Heart right ventricle (tissue), 16 donors: ENCODE measurements around the gene LDB2. TPM values are rescaled to one million over a fixed set of nuclear protein-coding genes. Genes with fewer than 3 reads are reported as not detected.
A peak's percentile ranks its signal among the peaks of the same experiment; 100 is the strongest.

Experiments
- ATAC-seq, 8 donors: fragments of 200-7000 bp; cut with Tn5 transposase; one replicate each; pipeline ENCODE4 v1.9.1; 2020; ENCODE audit warnings: mild to moderate bottlenecking in 8 of 8, moderate library complexity in 8 of 8, moderate number of reproducible peaks in 1 of 8
- DNase-seq, 2 donors: peaks; one replicate each; pipeline ENCODE4 v3.0.0-alpha.2; 2020
- H3K27ac ChIP-seq, 10 donors: fragments of 200-600 bp; sonication (generic) in 2 of 10; one replicate each; pipeline versions ENCODE4 v1.5.0 to v1.8.0; 2020 to 2022; ENCODE audit warnings: mild to moderate bottlenecking in 3 of 10
- H3K27me3 ChIP-seq, 7 donors: fragments of 200-600 bp; one replicate each; pipeline ENCODE4 v1.8.0; 2021 to 2022; ENCODE audit warnings: mild to moderate bottlenecking in 2 of 7
- H3K36me3 ChIP-seq, 9 donors: fragments of 200-600 bp; sonication (generic) in 1 of 9; one replicate each; pipeline versions ENCODE4 v1.5.0 to v1.8.0; 2020 to 2022; ENCODE audit warnings: mild to moderate bottlenecking in 2 of 9
- H3K4me1 ChIP-seq, 9 donors: fragments of 200-600 bp; sonication (generic) in 1 of 9; one replicate each; pipeline versions ENCODE4 v1.5.0 to v1.8.0; 2020 to 2022; ENCODE audit warnings: mild to moderate bottlenecking in 4 of 9
- H3K4me3 ChIP-seq, 10 donors: fragments of 200-600 bp; sonication (generic) in 2 of 10; one replicate each; pipeline versions ENCODE4 v1.5.0 to v1.8.0; 2020 to 2022; ENCODE audit warnings: mild to moderate bottlenecking in 7 of 10, moderate library complexity in 2 of 10
- H3K9me3 ChIP-seq, 11 donors: fragments of 200-600 bp in 10 of 11; sonication (generic) in 2 of 11; one replicate each; pipeline versions ENCODE4 v1.5.0 to v1.8.0; 2013 to 2022; ENCODE audit warnings: mild to moderate bottlenecking in 2 of 11, control low read depth in 1 of 11, moderate library complexity in 1 of 11
- CTCF ChIP-seq, 9 donors: fragments of 200-600 bp; sonication (generic) in 2 of 9; IDR thresholded peaks; one replicate each; pipeline versions ENCODE4 v1.5.0 to v1.8.0; 2021 to 2022; ENCODE audit warnings: antibody characterized with exemption in 9 of 9, mild to moderate bottlenecking in 5 of 9, moderate library complexity in 1 of 9
- WGBS, 2 donors: extraction: QIAGEN DNeasy Blood & Tissue Kit; methylation state at CpG; one replicate each; pipeline ENCODE4 v1.1.7; 2013; ENCODE audit warnings: inconsistent platforms in 1 of 2; 5-methylcytosine and 5-hydroxymethylcytosine counted together
- intact Hi-C, 10 donors: fragments of 100-400 bp; cut with DNase I; formaldehyde crosslinking; loops; one replicate each; pipeline versions ENCODE4 v1.11.1 to v1.14.2; 2022
- polyA plus RNA-seq, 2 donors: library from polyadenylated mRNA; stranded (reverse); fragments of 200-250 nt; gene quantifications; one replicate each; pipeline ENCODE4 v1.2.3, GENCODE V29; 2013
- total RNA-seq, 10 donors: library from RNA; stranded (reverse); fragmentation: NEBNext Ultra II Directional in 3 of 10; extraction: Animal tissue kit (Norgen Biotek cat#: 25700) in 3 of 10; gene quantifications; one replicate each; pipeline versions ENCODE4 v1.2.1 to v1.2.4, GENCODE V29; 2021 to 2023
- donor health status: Arrhythmogenic right ventricular cardiomyopathy.
- donor health status: ischemic (EF 13 %, LVEDD 7.1; RV severe dilation, severe dysfunction).
- donor health status: healthy with polysubstance abuse.
- donor health status: DM: no; HTN: yes; CAD: no.
- donor health status: DM: no; HTN: no; CAD: no.
- donor health status: ischemic (EF 25% LVEDD 6.9; RV normal size, moderate dysfunction).
- donor health status: ischemic (EF 25% LVEDD 5.7; RV mildly dilated, moderate dysfunction).
- donor health status: healthy.
- donor health status: DM: yes; HTN: yes; CAD: no.
- donor health status: Ischemic cardiomyopathy.
- donor health status: ischemic (EF 35%, LVEDD 5.7; RV mildly dilated, moderate dysfunction).
- donor health status: nonischemic (EF 11% LVEDD 7.7; RV severe dilation, severe dysfunction).
- donor health status: DM: yes; HTN: yes; CAD: no.
- donor health status: PGD.
- donor health status: ischemic (EF 29% LVEDD 5.4; RV normal size, mild dysfunction).
- donor health status: nonischemic (EF 23%, LVEDD 6.1; RV moderate dilation, normal function).

The LDB2 gene
- total and polyA plus RNA-seq, 12 donors: 14.5 to 43.3 (median 23.5) TPM

DNA sequence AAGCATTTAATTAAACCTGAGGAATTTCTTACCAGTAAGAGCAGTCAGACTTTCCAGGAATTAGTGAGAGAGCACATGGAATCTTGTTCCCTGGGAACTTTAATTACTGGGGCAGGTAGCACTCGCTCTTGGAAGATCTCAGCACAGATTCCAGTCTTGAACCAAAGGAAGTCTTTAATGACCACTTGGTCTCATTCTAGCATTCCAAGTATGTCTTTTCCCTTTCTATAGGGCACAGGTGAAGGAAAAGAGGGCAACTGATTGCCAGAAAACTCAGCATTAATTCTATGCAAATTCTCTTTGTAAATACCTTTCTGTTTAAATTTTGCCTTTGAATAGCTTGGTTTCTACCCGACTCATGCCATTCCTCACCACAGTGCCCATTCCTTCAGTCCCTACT, 236.6 kb downstream of the LDB2 start:
- 90 to 97% methylated on average over 2 of the region's 2 CpGs for WGBS, 2 donors
- H3K4me3 ChIP-seq: no peak overlapping the region
- no peak for ATAC-seq
- H3K27ac ChIP-seq: no peak overlapping the region
- DNase-seq: no peak
- peaks cover 0 to 19% (median 0%) of the 10 kb centered on the region in 9 donors for H3K36me3 ChIP-seq
- peaks cover 0 to 5% (median 0%) of the 10 kb centered on the region in 9 donors for H3K4me1 ChIP-seq
- intact Hi-C loops: no loop called here
- peaks cover 0 to 12% (median 0%) of the 10 kb centered on the region in 11 donors for H3K9me3 ChIP-seq
- no peak for TF ChIP-seq CTCF (IDR thresholded peaks at IDR 0.05)
- no peaks in the 10 kb centered on the region for H3K27me3 ChIP-seq

DNA sequence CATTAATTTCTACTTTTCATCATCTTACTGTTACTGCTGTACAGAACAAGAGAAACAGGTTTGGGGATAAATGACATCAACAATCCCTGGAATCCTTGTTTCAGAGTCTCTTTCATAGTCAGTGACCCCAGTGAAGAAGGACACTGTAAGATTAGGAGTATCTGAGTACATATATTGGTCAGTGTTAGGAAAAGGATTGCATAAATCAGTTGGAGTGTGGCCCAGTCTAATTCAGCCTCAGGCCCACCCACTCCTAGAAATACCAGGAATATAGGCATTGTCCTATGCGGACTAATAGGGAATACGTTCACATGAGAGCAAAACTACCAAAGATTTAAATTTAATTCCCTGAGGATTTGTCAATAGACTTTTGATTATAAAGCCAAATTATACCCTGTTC, 237.8 kb downstream of the LDB2 start:
- Histone ChIP-seq H3K36me3 (peaks cover 0 to 7% (median 0%) of the 10 kb centered on the region in 9 donors), H3K4me1 (peaks cover 0 to 5% (median 0%) of the 10 kb centered on the region in 9 donors), H3K27ac (no peak overlapping the region), H3K9me3 (peaks cover 0 to 12% (median 0%) of the 10 kb centered on the region in 11 donors), H3K4me3 (no peak overlapping the region), H3K27me3 (no peaks in the 10 kb centered on the region)
- DNase-seq (no peak), ATAC-seq (no peak)
- WGBS, 2 donors: 95 to 97% methylated on average over 2 of the region's 2 CpGs
- intact Hi-C loops: no loop called here
- TF ChIP-seq CTCF (IDR thresholded peaks at IDR 0.05): no peak

- H3K4me1 ChIP-seq: peaks cover 0 to 9% (median 0%) of the 10 kb centered on the region in 9 donors
- intact Hi-C loops: no loop called here
- no peaks in the 10 kb centered on the region for H3K27me3 ChIP-seq
- WGBS, 2 donors: 90 to 94% methylated on average over 3 of the region's 3 CpGs
- ATAC-seq: no peak
- no peak for DNase-seq
- TF ChIP-seq CTCF (IDR thresholded peaks at IDR 0.05): no peak
- no peak overlapping the region for H3K27ac ChIP-seq
- peaks cover 0 to 12% (median 0%) of the 10 kb centered on the region in 11 donors for H3K9me3 ChIP-seq
- H3K4me3 ChIP-seq: no peak overlapping the region
- H3K36me3 ChIP-seq: peaks cover 0 to 5% (median 0%) of the 10 kb centered on the region in 9 donors
These were observed 238.8 kb downstream of the LDB2 start for GRCh38 chr4:16659694-16660093.

GRCh38 chr4:16659079-16659478, 239.4 kb downstream of the LDB2 start:
- ATAC-seq: peak in 5 of 8 donors; percentile 14 to 70 (median 50)
- DNase-seq: no peak
- H3K9me3 ChIP-seq: peaks cover 0 to 12% (median 0%) of the 10 kb centered on the region in 11 donors
- peaks cover 0 to 5% (median 0%) of the 10 kb centered on the region in 9 donors for H3K36me3 ChIP-seq
- no peaks in the 10 kb centered on the region for H3K27me3 ChIP-seq
- no peak for TF ChIP-seq CTCF (IDR thresholded peaks at IDR 0.05)
- peaks cover 0 to 15% (median 4%) of the 10 kb centered on the region in 9 donors for H3K4me1 ChIP-seq
- no peak overlapping the region for H3K4me3 ChIP-seq
- 75 to 80% methylated on average over 6 of the region's 6 CpGs for WGBS, 2 donors
- no peak overlapping the region for H3K27ac ChIP-seq
- intact Hi-C loops: no loop called here
